Progenitor cell of endocrine pancreas (in vitro differentiated cells): Measurements from ENCODE around the gene LRRC56. TPM values are rescaled to one million over a fixed set of nuclear protein-coding genes. Genes with fewer than 3 reads are reported as not detected.
"Not testable (repeated sequence)": the region's sequence is repeated elsewhere in the genome, so short reads cannot be mapped to it uniquely, and the experiment has no call there.

Source experiments
- DNase-seq: peaks from one replicate; pipeline ENCODE4 v3.0.0; 2021; ENCODE audit warnings: low spot score; ENCODE audit not compliant: unreplicated experiment
- H3K27ac Mint-ChIP-seq: 2 replicates; pipeline ENCODE4 v1.8.0; 2021; ENCODE audit warnings: mild to moderate bottlenecking, moderate library complexity, mixed read lengths
- H3K27me3 Mint-ChIP-seq: 2 replicates; pipeline ENCODE4 v1.8.0; 2021; ENCODE audit warnings: mixed read lengths
- H3K36me3 Mint-ChIP-seq: 2 replicates; pipeline ENCODE4 v1.8.0; 2022; ENCODE audit warnings: mixed read lengths; ENCODE audit not compliant: insufficient read depth
- H3K4me1 Mint-ChIP-seq: 2 replicates; pipeline ENCODE4 v1.8.0; 2021; ENCODE audit warnings: low read depth, mixed read lengths
- H3K4me3 Mint-ChIP-seq: 2 replicates; pipeline ENCODE4 v1.8.0; 2021; ENCODE audit warnings: low read depth, mild to moderate bottlenecking, moderate library complexity, mixed read lengths
- H3K9me3 Mint-ChIP-seq: 2 replicates; pipeline ENCODE4 v1.8.0; 2021; ENCODE audit warnings: low read depth, mixed read lengths
- CTCF ChIP-seq: fragments of 200-600 bp; sonication (generic); IDR thresholded peaks from one replicate; pipeline ENCODE4 v1.5.0; 2021; ENCODE audit warnings: antibody characterized with exemption, mild to moderate bottlenecking; ENCODE audit not compliant: unreplicated experiment
- total RNA-seq: library from RNA; stranded (reverse); gene quantifications from 2 replicates; pipeline ENCODE4 v1.2.1, GENCODE V29; 2021

LRRC56 gene
- total RNA-seq, 1 donor from 2014 or later: 5.4 TPM

DNA sequence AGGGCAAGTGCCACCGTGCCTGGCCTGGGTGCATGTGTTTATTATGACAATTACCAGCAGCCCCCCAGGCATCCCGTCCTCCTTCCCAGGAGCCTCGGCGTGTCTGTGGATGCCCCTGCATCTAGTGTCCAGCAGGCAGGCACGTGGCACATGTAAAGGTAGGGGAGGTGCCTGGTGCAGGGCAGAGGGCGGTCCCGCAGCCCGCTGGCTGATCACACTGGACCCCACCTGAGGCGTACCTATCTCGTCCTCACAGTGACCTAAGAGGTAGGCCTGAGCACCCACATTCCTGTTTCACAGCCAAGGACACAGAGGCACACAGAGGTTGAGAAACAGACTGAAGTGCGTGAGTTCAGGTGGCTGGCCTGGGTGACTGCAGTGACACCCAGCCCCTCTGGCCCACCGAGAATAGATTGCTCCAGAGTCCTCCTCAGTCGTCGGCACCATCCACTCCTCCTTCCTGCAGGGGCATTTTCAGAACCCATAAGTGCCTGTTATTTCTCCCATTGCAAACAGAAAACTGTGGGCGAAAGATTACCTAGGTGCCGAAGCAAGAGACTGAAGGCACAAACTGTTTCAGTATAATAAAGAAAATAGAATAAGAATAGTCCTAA is 35.9 kb downstream of the LRRC56 start:
- H3K36me3 Mint-ChIP-seq: no peaks in the 10 kb centered on the region
- H3K27ac Mint-ChIP-seq: no peak overlapping the region
- no peak for DNase-seq
- H3K4me1 Mint-ChIP-seq: peaks cover 23% of the 10 kb centered on the region
- peaks cover 17% of the 10 kb centered on the region for H3K27me3 Mint-ChIP-seq
- no peaks in the 10 kb centered on the region for H3K9me3 Mint-ChIP-seq
- no peak overlapping the region for H3K4me3 Mint-ChIP-seq
- TF ChIP-seq CTCF: no peak

DNA sequence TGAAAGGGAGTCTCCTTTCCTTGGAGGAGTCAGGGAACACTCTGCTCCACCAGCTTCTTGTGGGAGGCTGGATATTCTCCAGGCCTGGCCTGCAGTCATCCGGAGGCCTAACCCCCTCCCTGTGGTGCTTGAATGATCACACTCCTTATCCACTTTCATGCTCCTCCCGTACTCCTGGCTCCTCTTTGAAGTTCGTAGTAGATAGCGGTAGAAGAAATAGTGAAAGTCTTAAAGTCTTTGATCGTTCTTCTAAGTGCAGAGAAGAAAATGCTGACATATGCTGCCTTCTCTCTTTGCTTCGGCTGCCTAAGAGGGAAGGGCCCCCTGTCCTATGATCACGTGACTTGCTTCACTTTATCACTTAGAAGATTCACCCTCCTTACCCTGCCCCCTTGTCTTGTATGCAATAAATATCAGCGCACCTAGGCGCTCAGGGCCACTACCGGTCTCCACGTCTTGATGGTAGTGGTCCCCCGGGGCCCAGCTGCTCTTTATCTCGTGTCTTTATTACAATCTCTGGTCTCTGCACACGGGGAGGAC is 36.8 kb downstream of the LRRC56 start:
- peaks cover 29% of the 10 kb centered on the region for H3K4me1 Mint-ChIP-seq
- peaks cover 17% of the 10 kb centered on the region for H3K27me3 Mint-ChIP-seq
- peak overlapping the region; percentile 81 for H3K4me3 Mint-ChIP-seq
- H3K27ac Mint-ChIP-seq, H3K9me3 Mint-ChIP-seq, H3K36me3 Mint-ChIP-seq, DNase-seq: not testable (repeated sequence)

DNA sequence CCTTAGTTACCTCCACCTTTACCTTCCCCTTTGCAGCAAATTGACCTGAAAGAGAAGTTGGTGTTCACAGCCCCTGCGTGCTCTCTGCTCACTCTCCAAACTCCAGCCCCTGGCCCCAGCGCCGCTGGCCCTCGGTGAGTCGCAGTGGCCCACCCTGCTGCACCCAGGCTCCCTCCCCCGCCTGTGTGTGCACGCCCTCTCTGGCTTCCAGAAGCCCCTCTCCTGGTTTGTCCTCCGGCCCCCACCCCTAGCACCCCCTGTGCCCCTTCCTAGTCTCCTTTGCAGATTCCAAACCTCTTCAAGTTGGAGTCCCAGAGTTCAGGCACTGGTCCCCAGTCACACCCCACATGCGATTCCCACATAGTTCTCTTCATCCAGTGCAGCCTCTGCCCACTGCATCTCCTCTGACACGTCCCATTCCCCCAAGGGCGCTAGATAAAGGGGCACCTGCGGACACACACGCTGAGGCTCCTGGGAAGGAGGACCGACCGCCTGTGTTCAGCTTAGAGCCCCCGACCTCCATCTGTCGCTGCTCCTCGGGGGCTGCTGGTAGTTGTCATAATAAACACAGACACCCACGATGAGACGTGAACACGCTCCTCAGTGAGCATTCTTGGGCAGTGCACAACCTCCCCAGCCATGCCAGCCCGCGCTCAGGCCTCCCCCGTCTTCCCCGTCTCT is 37.4 kb downstream of the LRRC56 start:
- no peak for TF ChIP-seq CTCF
- peaks cover 35% of the 10 kb centered on the region for H3K4me1 Mint-ChIP-seq
- peak overlapping the region; percentile 81 for H3K4me3 Mint-ChIP-seq
- H3K27me3 Mint-ChIP-seq: peaks cover 17% of the 10 kb centered on the region
- no peaks in the 10 kb centered on the region for H3K36me3 Mint-ChIP-seq
- H3K9me3 Mint-ChIP-seq: no peaks in the 10 kb centered on the region
- no peak for DNase-seq
- H3K27ac Mint-ChIP-seq: no peak overlapping the region

DNA sequence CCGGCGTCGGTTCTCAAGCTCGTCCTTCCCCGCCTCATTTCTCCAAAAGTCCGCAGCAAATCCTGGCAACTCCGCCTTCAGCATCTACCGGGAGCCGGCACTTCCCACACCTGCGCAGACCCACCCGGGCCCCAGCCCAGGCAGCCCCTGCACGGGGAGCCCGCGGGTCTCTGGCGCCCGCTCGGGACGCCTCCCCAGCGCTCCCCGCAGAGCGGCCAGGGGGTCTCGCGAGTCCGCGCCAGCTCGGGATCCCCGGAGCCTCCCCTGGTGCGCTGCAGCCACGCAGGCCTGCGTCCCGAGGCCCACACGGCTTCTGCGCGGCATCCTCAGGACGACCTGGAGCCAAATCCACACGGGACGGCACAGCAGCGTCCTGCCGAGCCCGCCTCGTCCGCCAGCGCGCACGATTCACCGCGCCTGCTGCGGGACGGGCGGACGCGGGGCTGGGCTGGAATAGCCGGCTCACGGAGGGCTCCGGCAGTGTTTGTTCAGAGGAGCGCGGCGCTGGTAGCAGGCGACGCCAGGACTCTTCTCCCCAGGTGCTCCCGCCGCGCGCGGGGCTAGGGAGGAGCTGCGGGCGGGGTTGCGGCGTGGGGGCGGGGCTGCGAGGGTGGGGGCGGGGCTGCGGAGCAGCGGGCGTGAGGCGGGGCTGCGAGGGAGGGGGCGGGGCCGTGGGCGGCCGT is 38.1 kb downstream of the LRRC56 start:
- H3K4me3 Mint-ChIP-seq: peak overlapping the region; percentile 81

GRCh38 chr11:575996-576768 is 38.9 kb downstream of the LRRC56 start, which contains the start of gene PHRF1:
PHRF1 (plus strand) TSS chr11:576470; CDS start chr11:581513, 5,043 bp downstream.
- Mint-ChIP-seq H3K27ac (peak within 1 kb of the TSS; percentile 100), H3K36me3 (no peaks in the 10 kb centered on the region), H3K4me1 (peaks cover 42% of the 10 kb centered on the region), H3K27me3 (peaks cover 17% of the 10 kb centered on the region), H3K4me3 (peak within 1 kb of the TSS; percentile 96), H3K9me3 (no peaks in the 10 kb centered on the region)
- no peak for TF ChIP-seq CTCF
- DNase-seq: peak; percentile 87

More for the DNA sequence above, 38.1 kb downstream of the LRRC56 start:
- no peaks in the 10 kb centered on the region for H3K36me3 Mint-ChIP-seq
- no peaks in the 10 kb centered on the region for H3K9me3 Mint-ChIP-seq
- no peak overlapping the region for H3K27ac Mint-ChIP-seq
- H3K4me1 Mint-ChIP-seq: peaks cover 40% of the 10 kb centered on the region
- no peak for TF ChIP-seq CTCF
- DNase-seq: no peak
- peaks cover 17% of the 10 kb centered on the region for H3K27me3 Mint-ChIP-seq
